Measurements from ENCODE around the gene NTSR1. TPM values are rescaled to one million over a fixed set of nuclear protein-coding genes. Genes with fewer than 3 reads are reported as not detected.

Gene NTSR1
- total and polyA plus RNA-seq, 4 donors, result 0.02 to 3.7 (median 0.76) TPM

GRCh38 chr20:62780204-62780603 is 71.6 kb downstream of the NTSR1 start:
- Histone ChIP-seq H3K9me3 (ENCODE audit: control insufficient read depth in 4 of 4, insufficient read depth in 3 of 4, low read length in 3 of 4) (no peaks in the 10 kb centered on the region), H3K27ac (ENCODE audit: low read depth in 1 of 2, low read length in 1 of 2) (no peak overlapping the region), H3K4me3 (no peak overlapping the region), H3K9ac (ENCODE audit: insufficient read depth in 1 of 2, low read length in 2 of 2) (no peak overlapping the region), H3K27me3 (ENCODE audit: control insufficient read depth in 3 of 3, insufficient read depth in 3 of 3, low read length in 2 of 3) (no peaks in the 10 kb centered on the region), H3K36me3 (ENCODE audit: control insufficient read depth in 4 of 4, insufficient read depth in 4 of 4, low read length in 4 of 4) (no peaks in the 10 kb centered on the region), H3K4me1 (ENCODE audit: control insufficient read depth in 5 of 5, insufficient read depth in 5 of 5, low read length in 5 of 5) (peaks cover 0 to 6% (median 3%) of the 10 kb centered on the region in 5 donors)
- DNase-seq (no peak), ATAC-seq (ENCODE audit: insufficient read depth, low FRiP score) (no peak)
- no peak for TF ChIP-seq CTCF (IDR thresholded peaks at IDR 0.05; ENCODE audit: control extremely low read depth, extremely low read depth)
- 66 to 77% methylated on average over 20 of the region's 20 CpGs for whole genome bisulfite sequencing, 2 donors

- no peak overlapping the region for H3K4me3 ChIP-seq
- TF ChIP-seq CTCF (IDR thresholded peaks at IDR 0.05; ENCODE audit: control extremely low read depth, extremely low read depth), result no peak
- H3K9ac ChIP-seq (ENCODE audit: insufficient read depth in 1 of 2, low read length in 2 of 2), result no peak overlapping the region
- no peak for ATAC-seq (ENCODE audit: insufficient read depth, low FRiP score)
- no peaks in the 10 kb centered on the region for H3K36me3 ChIP-seq (ENCODE audit: control insufficient read depth in 4 of 4, insufficient read depth in 4 of 4, low read length in 4 of 4)
- no peaks in the 10 kb centered on the region for H3K27me3 ChIP-seq (ENCODE audit: control insufficient read depth in 3 of 3, insufficient read depth in 3 of 3, low read length in 2 of 3)
- no peaks in the 10 kb centered on the region for H3K9me3 ChIP-seq (ENCODE audit: control insufficient read depth in 4 of 4, insufficient read depth in 3 of 4, low read length in 3 of 4)
- DNase-seq, result no peak
- peaks cover 0 to 10% (median 3%) of the 10 kb centered on the region in 5 donors for H3K4me1 ChIP-seq (ENCODE audit: control insufficient read depth in 5 of 5, insufficient read depth in 5 of 5, low read length in 5 of 5)
- WGBS, 2 donors, result 84% methylated on average over 17 of the region's 17 CpGs
- H3K27ac ChIP-seq (ENCODE audit: low read depth in 1 of 2, low read length in 1 of 2), result no peak overlapping the region
These were observed 72.1 kb downstream of the NTSR1 start for GRCh38 chr20:62780696-62781095.

GRCh38 chr20:62782149-62782892 is 73.7 kb downstream of the NTSR1 start:
- Histone ChIP-seq H3K9me3 (ENCODE audit: control insufficient read depth in 4 of 4, insufficient read depth in 3 of 4, low read length in 3 of 4) (no peaks in the 10 kb centered on the region), H3K4me3 (no peak overlapping the region), H3K27ac (ENCODE audit: low read depth in 1 of 2, low read length in 1 of 2) (no peak overlapping the region), H3K4me1 (ENCODE audit: control insufficient read depth in 5 of 5, insufficient read depth in 5 of 5, low read length in 5 of 5) (peaks cover 0 to 18% (median 0%) of the 10 kb centered on the region in 5 donors), H3K27me3 (ENCODE audit: control insufficient read depth in 3 of 3, insufficient read depth in 3 of 3, low read length in 2 of 3) (no peaks in the 10 kb centered on the region), H3K9ac (ENCODE audit: insufficient read depth in 1 of 2, low read length in 2 of 2) (no peak overlapping the region), H3K36me3 (ENCODE audit: control insufficient read depth in 4 of 4, insufficient read depth in 4 of 4, low read length in 4 of 4) (no peaks in the 10 kb centered on the region)
- TF ChIP-seq CTCF (IDR thresholded peaks at IDR 0.05; ENCODE audit: control extremely low read depth, extremely low read depth), result no peak
- ATAC-seq (ENCODE audit: insufficient read depth, low FRiP score) (no peak), DNase-seq (no peak)
- 90% methylated on average over 18 of the region's 18 CpGs for WGBS, 2 donors
